Fibroblast of the aortic adventitia (primary cell): ENCODE results near the gene ADD1. TPM values are rescaled to one million over a fixed set of nuclear protein-coding genes. Genes with fewer than 3 reads are reported as not detected.

Experiments used
- DNase-seq: peaks from one replicate; pipeline ENCODE4 v3.0.0-alpha.2; 2010; ENCODE audit warnings: low read depth
- H3K4me3 ChIP-seq: 2 replicates; pipeline ENCODE4 v1.5.1; 2011; ENCODE audit warnings: low read depth, mild to moderate bottlenecking, control low read depth, low read length, moderate library complexity
- total RNA-seq: library from RNA; depleted of rRNA; stranded (reverse); fragments of >200 nt; gene quantifications from 2 replicates; pipeline ENCODE4 v1.2.3, GENCODE V29; 2012; ENCODE audit warnings: low replicate concordance
- TF ChIP-seq, protein P1 (sequence below): IDR thresholded peaks from 2 replicates; pipeline ENCODE4 v1.5.1; 2011; ENCODE audit warnings: mild to moderate bottlenecking, low read length, control low read depth, inconsistent platforms; ENCODE audit not compliant: insufficient read depth

Gene ADD1
- total RNA-seq, 1 donor, result 168 TPM

DNA sequence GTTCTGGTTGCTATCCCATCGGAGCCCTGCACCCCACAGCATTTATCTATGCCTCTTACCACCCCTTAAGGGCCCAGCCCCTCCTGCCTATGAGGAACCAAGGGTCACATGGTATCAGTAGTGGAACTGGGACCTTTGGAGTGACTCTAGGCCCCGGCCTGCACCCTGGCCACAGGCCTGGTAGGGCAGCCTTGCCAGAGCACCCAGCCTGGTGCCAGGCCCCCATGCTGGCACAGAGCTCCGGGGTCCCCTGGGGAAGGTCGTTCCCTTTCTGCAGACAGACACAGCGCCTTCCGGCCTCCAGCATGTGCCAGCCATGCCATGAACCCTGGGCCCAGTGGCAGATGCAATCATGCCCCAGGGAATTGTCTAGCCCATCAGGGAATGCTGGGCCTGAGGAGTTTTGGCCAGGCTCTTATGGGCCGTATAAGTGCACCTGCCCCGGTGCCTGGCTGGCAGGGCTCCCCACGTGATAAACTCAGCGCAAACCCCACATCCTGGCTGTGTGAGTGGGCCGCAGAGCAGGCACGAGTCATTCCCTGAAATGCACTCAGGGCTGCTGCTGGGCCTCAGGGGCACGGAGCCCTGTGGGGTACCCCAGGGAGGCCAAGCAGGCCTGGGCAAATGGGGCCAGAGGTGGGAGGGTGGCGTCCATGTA, 19.8 kb upstream of the ADD1 start:
- H3K4me3 ChIP-seq, result no peak overlapping the region
- TF ChIP-seq, protein P1, sequence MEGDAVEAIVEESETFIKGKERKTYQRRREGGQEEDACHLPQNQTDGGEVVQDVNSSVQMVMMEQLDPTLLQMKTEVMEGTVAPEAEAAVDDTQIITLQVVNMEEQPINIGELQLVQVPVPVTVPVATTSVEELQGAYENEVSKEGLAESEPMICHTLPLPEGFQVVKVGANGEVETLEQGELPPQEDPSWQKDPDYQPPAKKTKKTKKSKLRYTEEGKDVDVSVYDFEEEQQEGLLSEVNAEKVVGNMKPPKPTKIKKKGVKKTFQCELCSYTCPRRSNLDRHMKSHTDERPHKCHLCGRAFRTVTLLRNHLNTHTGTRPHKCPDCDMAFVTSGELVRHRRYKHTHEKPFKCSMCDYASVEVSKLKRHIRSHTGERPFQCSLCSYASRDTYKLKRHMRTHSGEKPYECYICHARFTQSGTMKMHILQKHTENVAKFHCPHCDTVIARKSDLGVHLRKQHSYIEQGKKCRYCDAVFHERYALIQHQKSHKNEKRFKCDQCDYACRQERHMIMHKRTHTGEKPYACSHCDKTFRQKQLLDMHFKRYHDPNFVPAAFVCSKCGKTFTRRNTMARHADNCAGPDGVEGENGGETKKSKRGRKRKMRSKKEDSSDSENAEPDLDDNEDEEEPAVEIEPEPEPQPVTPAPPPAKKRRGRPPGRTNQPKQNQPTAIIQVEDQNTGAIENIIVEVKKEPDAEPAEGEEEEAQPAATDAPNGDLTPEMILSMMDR, result no peak
- DNase-seq, result no peak

DNA sequence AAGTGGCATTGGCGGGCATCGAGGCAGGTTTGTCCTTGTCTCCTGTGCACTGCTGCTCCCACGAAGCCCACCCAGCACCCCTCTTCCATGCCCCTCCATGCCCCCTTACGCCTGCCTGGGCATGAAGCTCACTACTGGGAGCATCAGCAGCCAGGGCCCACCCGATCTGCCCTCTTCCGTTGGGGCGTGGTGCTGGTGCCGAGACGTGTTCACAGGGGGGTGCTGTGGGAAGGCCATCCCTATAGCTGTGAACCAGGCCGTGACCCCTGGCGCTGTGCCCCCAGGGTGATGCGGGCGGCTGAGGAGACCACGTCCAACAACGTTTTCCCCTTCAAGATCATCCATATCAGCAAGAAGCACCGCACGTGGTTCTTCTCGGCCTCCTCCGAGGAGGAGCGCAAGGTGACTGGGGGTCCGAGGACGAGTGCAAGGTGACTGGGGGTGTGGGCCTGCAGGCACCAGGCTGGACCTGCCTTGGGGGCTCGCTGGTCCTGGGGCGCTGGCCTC, 19.3 kb upstream of the ADD1 start:
- DNase-seq, result no peak
- TF ChIP-seq, protein P1, result no peak
- no peak overlapping the region for H3K4me3 ChIP-seq

DNA sequence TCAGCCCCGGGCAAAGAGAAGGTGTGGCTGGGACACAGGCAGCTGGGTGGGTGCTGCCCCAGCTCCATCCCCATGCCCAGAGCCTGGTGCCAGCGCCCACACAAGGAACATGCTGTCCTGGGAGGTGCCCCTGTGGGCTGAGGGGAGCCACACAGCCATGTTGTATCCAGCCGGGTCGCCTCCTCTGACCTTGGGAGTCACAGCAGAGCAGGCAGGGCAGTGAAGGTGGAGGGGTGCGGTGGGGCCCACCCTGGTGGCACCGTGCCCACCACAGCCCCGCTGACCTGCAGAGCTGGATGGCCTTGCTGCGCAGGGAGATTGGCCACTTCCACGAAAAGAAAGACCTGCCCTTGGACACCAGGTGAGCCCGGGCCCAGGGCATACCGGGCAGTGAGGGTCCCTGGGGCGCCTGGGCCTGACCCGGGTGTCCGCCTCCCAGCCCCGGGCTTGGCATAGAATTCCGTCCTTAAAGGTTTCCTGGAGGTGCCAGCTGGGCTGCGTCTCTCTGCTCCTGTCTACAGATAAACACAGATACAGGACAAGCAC, 18.7 kb upstream of the ADD1 start:
- H3K4me3 ChIP-seq, result no peak overlapping the region
- DNase-seq, result no peak
- TF ChIP-seq, protein P1, result no peak

DNA sequence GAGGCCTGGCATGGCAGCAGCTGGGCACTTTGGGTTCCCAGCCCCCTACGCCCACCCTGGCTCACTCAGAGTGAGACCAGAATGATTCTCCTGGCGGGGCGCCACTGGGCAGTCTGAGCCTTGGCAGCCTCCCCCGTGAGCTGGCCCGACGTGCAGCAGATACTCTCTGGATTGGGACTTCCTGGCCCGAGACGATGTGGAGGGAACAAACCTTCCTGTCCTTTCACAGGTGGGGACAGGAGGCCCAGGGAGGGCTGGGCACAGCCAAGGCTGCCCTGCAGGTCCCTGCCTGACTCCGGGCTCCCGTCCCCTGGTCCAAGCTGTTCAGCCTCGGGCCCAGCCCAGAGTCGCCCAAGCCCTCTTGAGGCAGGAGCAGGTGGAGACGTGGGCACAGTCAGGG, 17.9 kb upstream of the ADD1 start:
- DNase-seq, result no peak
- TF ChIP-seq, protein P1, result no peak
- no peak overlapping the region for H3K4me3 ChIP-seq

DNA sequence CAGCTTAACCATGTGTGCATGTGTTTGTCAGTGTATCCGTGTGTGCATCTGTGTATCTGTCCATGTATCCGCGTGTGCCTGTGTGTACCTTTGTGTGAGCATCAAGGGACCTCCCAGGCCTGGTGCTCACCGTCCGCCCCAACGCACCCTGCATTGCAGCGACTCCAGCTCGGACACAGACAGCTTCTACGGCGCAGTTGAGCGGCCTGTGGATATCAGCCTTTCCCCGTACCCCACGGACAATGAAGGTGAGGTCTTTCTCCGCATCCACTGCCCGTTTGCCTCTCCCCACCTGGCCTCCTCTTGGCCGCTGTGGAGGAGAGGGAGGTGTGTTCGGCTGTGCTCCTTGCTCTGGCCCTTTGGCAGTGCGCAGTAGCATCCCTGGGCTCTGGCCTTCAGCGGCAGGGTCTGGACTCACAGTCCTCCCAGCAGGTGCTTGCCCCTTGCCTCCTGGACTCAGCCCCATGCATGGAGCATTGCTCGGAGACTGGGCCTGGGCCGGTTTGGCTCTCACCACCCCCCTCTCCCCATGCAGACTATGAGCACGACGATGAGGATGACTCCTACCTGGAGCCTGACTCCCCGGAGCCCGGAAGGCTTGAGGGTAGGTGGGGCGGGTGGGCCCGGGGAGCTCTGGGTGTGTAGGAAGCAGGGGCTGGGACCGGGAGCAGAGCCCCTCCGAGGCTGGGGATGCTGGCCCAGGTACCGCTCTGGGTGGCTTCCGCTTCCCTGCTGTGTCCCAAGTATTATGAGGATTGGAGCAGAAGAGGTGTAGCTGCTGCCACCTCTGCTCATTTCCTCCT, 16.4 kb upstream of the ADD1 start:
- no peak for DNase-seq
- H3K4me3 ChIP-seq, result no peak overlapping the region
- TF ChIP-seq, protein P1, result no peak

DNA sequence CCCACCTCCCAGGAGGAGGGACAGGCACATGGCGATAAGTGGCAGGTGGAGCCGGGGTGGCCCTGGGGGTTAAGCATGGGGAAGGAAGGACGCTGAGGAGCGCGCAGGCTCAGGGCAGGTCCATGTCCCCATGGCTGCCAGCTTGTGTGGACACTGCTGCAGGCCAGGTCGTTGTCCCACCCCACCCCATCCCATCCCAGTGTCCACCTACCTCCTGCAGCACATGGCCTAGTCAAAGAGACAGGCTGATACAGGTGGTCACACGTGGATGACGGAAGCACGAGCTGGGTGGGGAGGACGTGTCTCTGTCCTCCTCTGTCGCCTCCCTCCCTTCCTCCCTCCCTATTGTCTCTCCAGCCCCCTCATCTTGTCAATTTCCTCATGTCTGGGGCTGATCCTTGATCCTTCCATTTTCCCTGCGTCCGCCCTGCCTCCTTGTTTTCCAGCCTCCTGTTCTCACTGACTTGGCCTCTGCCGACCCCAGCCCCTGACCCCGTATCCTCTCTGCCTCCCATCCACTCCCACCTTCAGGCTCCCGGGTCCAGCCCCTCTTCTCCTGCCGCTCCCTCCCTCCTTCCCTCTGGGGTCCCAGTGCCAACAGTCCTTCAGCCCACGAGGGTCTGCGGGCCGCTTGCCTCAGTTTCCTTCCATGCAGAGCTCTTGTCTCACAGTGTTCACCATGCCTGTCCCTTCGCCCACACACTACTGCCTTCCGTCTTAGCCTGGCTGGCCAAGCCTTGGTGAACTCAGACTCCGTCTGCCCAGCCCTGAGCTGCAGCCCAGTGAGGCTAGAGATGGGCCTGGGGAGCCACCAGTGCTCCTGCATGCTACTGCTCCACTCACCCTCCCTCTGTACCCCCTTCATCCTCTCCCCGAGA, 15.5 kb upstream of the ADD1 start:
- TF ChIP-seq, protein P1, result no peak
- no peak for DNase-seq
- no peak overlapping the region for H3K4me3 ChIP-seq
